ENCODE measurements around the gene BANF2.
"Not testable (repeated sequence)": the region's sequence is repeated elsewhere in the genome, so short reads cannot be mapped to it uniquely, and the experiment has no call there.

BANF2 gene

DNA sequence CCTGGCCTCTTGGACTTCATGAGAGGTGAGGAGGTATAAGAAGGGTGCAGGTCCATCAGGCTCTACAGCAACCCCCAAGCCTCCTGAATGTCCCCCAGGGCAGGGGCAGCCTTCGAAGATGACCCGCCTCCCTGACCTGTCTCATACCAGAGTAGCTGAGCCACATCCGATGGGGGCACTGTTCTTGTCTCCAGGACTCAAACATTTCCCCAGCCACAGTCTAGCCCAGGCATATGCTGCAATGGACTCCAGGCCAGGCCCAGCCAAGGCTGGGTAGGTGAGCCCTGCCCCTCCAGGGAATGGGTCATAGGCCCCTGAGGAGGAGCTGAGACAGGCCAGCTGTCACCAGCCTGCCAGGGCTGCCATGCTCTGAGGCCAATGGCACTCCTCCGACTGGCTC is 65.3 kb downstream of the BANF2 start:
- no peak for TF ChIP-seq CTCF (IDR thresholded peaks at IDR 0.05; ENCODE audit: low read depth, low read length)
- Histone ChIP-seq H3K27me3 (0 out of 2 replicates have a peak, but pooled peaks cover 2% of the 10 kb centered on the region), H3K4me3 (ENCODE audit: low read depth, low read length) (no peak overlapping the region), H3K4me1 (no peaks in the 10 kb centered on the region), H3K36me3 (no peaks in the 10 kb centered on the region), H3K9me3 (no peaks in the 10 kb centered on the region)
- DNase-seq = no peak

DNA sequence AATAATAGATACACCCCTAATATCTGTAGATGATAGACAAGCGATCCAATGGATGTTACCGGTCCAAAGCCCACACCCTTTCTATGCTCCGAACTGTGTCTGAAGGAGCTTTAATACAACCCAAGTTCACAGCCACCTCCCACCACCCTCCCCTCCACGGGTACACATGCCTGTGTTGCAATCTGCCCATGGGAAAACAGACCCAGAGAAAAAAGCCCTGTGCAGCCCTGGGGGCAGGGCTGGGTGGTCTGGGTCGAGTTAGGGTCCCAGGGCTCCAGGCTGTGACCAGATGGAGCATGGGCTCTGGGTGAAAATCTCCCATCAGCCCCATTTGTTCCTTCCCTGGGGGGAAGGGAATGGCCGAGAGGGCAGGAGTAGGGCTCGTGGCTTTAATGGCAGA is 65.8 kb downstream of the BANF2 start:
- no peaks in the 10 kb centered on the region for H3K36me3 ChIP-seq
- H3K9me3 ChIP-seq = no peaks in the 10 kb centered on the region
- 0 out of 2 replicates have a peak, but pooled peaks cover 2% of the 10 kb centered on the region for H3K27me3 ChIP-seq
- no peak overlapping the region for H3K4me3 ChIP-seq (ENCODE audit: low read depth, low read length)
- DNase-seq = no peak
- no peak for TF ChIP-seq CTCF (IDR thresholded peaks at IDR 0.05; ENCODE audit: low read depth, low read length)
- no peaks in the 10 kb centered on the region for H3K4me1 ChIP-seq

GRCh38 chr20:17766226-17766625 is 66.5 kb downstream of the BANF2 start:
- Histone ChIP-seq H3K4me3 (ENCODE audit: low read depth, low read length) (no peak overlapping the region), H3K9me3 (no peaks in the 10 kb centered on the region), H3K27me3 (peaks cover 2% of the 10 kb centered on the region; the same call in 1 of the 2 replicates), H3K4me1 (no peaks in the 10 kb centered on the region), H3K36me3 (no peaks in the 10 kb centered on the region)
- no peak for TF ChIP-seq CTCF (IDR thresholded peaks at IDR 0.05; ENCODE audit: low read depth, low read length)
- DNase-seq = no peak

- Histone ChIP-seq H3K4me3 (ENCODE audit: low read depth, low read length) (no peak overlapping the region), H3K9me3 (no peaks in the 10 kb centered on the region), H3K4me1 (no peaks in the 10 kb centered on the region), H3K27me3 (peaks cover 2% of the 10 kb centered on the region; the same call in 1 of the 2 replicates), H3K36me3 (no peaks in the 10 kb centered on the region)
- no peak for TF ChIP-seq CTCF (IDR thresholded peaks at IDR 0.05; ENCODE audit: low read depth, low read length)
- DNase-seq = no peak
Observed at GRCh38 chr20:17767624-17768023, 67.9 kb downstream of the BANF2 start.

DNA sequence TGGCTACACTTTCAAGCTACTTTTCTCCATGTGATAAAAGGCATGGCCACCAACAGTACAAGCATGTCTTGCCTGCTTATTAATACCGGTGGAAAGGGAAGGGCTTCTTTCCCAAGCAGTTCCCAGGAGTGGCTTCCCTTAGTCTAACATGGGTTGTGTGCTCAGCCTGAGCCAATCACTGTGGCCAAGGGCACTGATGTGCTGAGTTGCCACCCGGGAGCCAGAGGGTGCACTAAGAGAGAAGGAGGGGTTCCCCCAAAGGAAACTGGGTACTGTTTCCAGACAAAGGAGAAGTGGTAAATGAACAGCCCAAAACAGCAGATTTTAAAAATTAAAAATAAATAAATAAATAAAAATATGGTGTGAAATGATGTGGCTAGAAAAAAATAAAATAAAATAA is 68.5 kb downstream of the BANF2 start:
- H3K9me3 ChIP-seq = no peaks in the 10 kb centered on the region
- no peaks in the 10 kb centered on the region for H3K4me1 ChIP-seq
- TF ChIP-seq CTCF (IDR thresholded peaks at IDR 0.05; ENCODE audit: low read depth, low read length) = no peak
- H3K27me3 ChIP-seq = peaks cover 2% of the 10 kb centered on the region; the same call in 1 of the 2 replicates
- H3K4me3 ChIP-seq (ENCODE audit: low read depth, low read length) = no peak overlapping the region
- H3K36me3 ChIP-seq = no peaks in the 10 kb centered on the region
- DNase-seq = no peak

DNA sequence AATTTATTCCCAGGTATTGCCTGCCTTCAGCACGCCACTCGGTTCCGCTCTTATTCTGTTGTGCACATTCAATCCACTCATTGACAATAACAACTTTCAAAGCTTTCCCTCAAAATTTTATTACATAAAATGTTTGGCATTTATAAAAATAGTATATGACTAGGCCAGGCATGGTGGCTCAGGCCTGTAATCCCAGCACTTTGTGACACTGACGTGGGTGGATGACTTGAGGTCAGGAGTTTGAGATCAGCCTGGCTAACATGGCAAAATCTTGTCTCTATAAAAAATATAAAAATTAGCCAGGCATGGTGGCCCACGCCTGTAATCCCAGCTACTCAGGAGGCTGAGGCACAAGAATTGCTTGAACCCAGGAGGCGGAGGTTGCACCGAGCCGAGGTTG is 70.0 kb downstream of the BANF2 start:
- H3K36me3 ChIP-seq; H3K4me3 ChIP-seq (ENCODE audit: low read depth, low read length); H3K9me3 ChIP-seq; H3K27me3 ChIP-seq; H3K4me1 ChIP-seq; DNase-seq: not testable (repeated sequence)

Data from BE2C (cell line).